Ovary (tissue), 9 donors: ENCODE data around the gene RPS21. TPM values are rescaled to one million over a fixed set of nuclear protein-coding genes. Genes with fewer than 3 reads are reported as not detected.
A peak's percentile ranks its signal among the peaks of the same experiment; 100 is the strongest.

Experiments
- DNase-seq, 5 donors: peaks; one replicate each; pipeline ENCODE4 v3.0.0-alpha.2; 2019 to 2020
- H3K27ac ChIP-seq, 2 donors: fragments of 200-600 bp; one replicate each; pipeline versions ENCODE4 v1.5.1 to v1.8.0; 2019 to 2022
- H3K27me3 ChIP-seq: fragments of 200-600 bp; one replicate; pipeline ENCODE4 v1.8.0; 2022
- H3K36me3 ChIP-seq: fragments of 200-600 bp; sonication (generic); one replicate; pipeline ENCODE4 v1.5.1; 2019
- H3K4me1 ChIP-seq: one replicate; pipeline ENCODE4 v1.8.1; 2013; ENCODE audit warnings: mild to moderate bottlenecking, moderate library complexity; ENCODE audit not compliant: insufficient read depth
- H3K4me3 ChIP-seq: fragments of 200-600 bp; sonication (generic); one replicate; pipeline ENCODE4 v1.5.1; 2017
- H3K9me3 ChIP-seq, 2 donors: fragments of 200-600 bp in 1 of 2; sonication (generic) in 1 of 2; one replicate each; pipeline versions ENCODE4 v1.5.1 to v1.8.1; 2013 to 2019; ENCODE audit warnings: mild to moderate bottlenecking in 1 of 2, moderate library complexity in 1 of 2
- EP300 ChIP-seq: sonication (generic); formaldehyde crosslinking; IDR thresholded peaks from one replicate; pipeline ENCODE4 v1.6.1; 2017; ENCODE audit warnings: antibody characterized with exemption
- POLR2A ChIP-seq: fragments of 450-650 bp; IDR thresholded peaks from one replicate; pipeline ENCODE4 v1.6.1; 2017; ENCODE audit warnings: antibody characterized with exemption, mild to moderate bottlenecking, moderate library complexity
- WGBS, 3 donors: extraction: QIAGEN DNeasy Blood & Tissue Kit in 1 of 3; methylation state at CpG; one replicate each; pipeline versions ENCODE4 v1.1.5 to v1.1.7; 2013 to 2017; 5-methylcytosine and 5-hydroxymethylcytosine counted together
- intact Hi-C, 4 donors: fragments of 100-400 bp; cut with DNase I; formaldehyde crosslinking; loops; one replicate each; pipeline versions ENCODE4 v1.11.0 to v1.15.1; 2022 to 2023
- polyA plus RNA-seq, 2 donors: library from polyadenylated mRNA; stranded (reverse); fragments of 200-250 nt in 1 of 2; fragments of 350-450 nt in 1 of 2; fragmentation: Illumina TruSeq in 1 of 2; extraction: RNeasy Lipid Tissue Mini Kit (QIAGEN cat#74804) in 1 of 2; gene quantifications; one replicate each; pipeline ENCODE4 v1.2.3, GENCODE V29; 2013 to 2014
- total RNA-seq, 7 donors: library from RNA; depleted of rRNA in 2 of 7; stranded (reverse); fragments of >200 nt in 2 of 7; fragmentation: NEBNext Ultra II Directional in 3 of 7; extraction: Animal tissue kit (Norgen Biotek cat#: 25700) in 3 of 7; gene quantifications; one replicate each; pipeline versions ENCODE4 v1.1.0 to v1.2.4, GENCODE V29; 2016 to 2023
- TF ChIP-seq, protein P1 (sequence below), 3 donors: fragments of 450-650 bp in 2 of 3; fragments of 200-600 bp in 1 of 3; IDR thresholded peaks; one replicate each; pipeline versions ENCODE4 v1.5.1 to v1.8.0; 2016 to 2022; ENCODE audit warnings: antibody characterized with exemption in 3 of 3, mild to moderate bottlenecking in 1 of 3
- donor health status: DM: no; HTN: no; CAD: no; lungs with moderate emphysema.
- donor health status: DM: no; HTN: no; CAD: no.
- donor health status: Bipolar disorder and iron deficiency.
- donor health status: DM: yes; HTN: yes; CAD: no.
- donor health status: DM: no; HTN: no; CAD: no.
- donor health status: DM: yes; HTN: yes; CAD: no.

Gene RPS21
- total and polyA plus RNA-seq, 9 donors: 1,038 to 9,967 (median 2,977) TPM

DNA sequence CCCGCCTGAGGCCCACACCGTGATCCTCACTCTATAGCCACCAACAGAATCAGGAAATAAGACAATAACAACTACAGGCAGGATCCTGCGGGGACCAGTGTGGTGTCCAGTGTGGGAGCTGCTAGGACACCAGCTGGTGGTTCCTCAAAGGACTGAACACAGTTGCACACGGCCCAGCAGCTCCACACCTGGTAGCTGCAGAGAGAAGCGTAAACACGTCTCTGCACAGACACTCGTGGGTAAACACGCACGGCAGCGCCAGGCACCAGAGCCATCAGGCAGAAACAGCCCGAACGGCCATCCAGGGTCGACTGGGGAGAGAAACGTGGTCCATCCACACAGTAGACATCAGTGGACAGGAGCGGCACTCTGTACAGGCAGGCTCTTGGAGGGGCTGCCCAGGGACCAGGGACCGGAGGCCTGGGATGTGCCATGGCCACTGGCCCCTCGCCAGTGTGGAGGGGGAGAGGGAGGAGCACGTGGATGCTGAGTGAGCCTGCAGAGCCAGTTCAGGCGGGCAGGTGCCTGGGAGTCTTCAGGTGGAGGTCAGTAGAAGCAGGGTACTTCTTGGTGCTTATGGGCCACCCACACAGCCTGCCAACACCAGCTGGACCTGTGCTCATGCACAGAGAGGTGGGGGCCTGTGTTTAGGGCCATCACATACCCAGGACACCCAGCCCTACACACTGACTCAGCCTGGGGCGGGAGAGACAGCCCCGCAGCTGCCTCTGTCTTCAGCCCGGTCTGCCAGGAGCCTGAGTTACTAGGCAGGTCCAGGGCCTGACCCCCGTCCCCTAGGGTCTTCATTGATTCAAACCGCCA, 12.4 kb upstream of the RPS21 start:
- intact Hi-C loops: loop anchor here in 2 of 4 donors (5.0 to 10.0 kb wide), 2 partner anchors 72 to 310 kb away; partner anchors contain the start of genes ADRM1 (in 1 of the 2) and TAF4 (in 1 of the 2)
- Histone ChIP-seq H3K36me3 (no peaks in the 10 kb centered on the region), H3K27ac (no peak overlapping the region), H3K4me3 (no peak overlapping the region), H3K4me1 (peaks cover 20% of the 10 kb centered on the region), H3K9me3 (no peaks in the 10 kb centered on the region), H3K27me3 (peaks cover 3% of the 10 kb centered on the region)
- TF ChIP-seq POLR2A: no peak
- TF ChIP-seq, protein P1, sequence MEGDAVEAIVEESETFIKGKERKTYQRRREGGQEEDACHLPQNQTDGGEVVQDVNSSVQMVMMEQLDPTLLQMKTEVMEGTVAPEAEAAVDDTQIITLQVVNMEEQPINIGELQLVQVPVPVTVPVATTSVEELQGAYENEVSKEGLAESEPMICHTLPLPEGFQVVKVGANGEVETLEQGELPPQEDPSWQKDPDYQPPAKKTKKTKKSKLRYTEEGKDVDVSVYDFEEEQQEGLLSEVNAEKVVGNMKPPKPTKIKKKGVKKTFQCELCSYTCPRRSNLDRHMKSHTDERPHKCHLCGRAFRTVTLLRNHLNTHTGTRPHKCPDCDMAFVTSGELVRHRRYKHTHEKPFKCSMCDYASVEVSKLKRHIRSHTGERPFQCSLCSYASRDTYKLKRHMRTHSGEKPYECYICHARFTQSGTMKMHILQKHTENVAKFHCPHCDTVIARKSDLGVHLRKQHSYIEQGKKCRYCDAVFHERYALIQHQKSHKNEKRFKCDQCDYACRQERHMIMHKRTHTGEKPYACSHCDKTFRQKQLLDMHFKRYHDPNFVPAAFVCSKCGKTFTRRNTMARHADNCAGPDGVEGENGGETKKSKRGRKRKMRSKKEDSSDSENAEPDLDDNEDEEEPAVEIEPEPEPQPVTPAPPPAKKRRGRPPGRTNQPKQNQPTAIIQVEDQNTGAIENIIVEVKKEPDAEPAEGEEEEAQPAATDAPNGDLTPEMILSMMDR (IDR thresholded peaks at IDR 0.05): no peak
- no peak for TF ChIP-seq EP300
- WGBS, 3 donors: 29 to 43% (median 35%) methylated on average over 22 to 24 of the region's 24 CpGs
- DNase-seq: no peak

DNA sequence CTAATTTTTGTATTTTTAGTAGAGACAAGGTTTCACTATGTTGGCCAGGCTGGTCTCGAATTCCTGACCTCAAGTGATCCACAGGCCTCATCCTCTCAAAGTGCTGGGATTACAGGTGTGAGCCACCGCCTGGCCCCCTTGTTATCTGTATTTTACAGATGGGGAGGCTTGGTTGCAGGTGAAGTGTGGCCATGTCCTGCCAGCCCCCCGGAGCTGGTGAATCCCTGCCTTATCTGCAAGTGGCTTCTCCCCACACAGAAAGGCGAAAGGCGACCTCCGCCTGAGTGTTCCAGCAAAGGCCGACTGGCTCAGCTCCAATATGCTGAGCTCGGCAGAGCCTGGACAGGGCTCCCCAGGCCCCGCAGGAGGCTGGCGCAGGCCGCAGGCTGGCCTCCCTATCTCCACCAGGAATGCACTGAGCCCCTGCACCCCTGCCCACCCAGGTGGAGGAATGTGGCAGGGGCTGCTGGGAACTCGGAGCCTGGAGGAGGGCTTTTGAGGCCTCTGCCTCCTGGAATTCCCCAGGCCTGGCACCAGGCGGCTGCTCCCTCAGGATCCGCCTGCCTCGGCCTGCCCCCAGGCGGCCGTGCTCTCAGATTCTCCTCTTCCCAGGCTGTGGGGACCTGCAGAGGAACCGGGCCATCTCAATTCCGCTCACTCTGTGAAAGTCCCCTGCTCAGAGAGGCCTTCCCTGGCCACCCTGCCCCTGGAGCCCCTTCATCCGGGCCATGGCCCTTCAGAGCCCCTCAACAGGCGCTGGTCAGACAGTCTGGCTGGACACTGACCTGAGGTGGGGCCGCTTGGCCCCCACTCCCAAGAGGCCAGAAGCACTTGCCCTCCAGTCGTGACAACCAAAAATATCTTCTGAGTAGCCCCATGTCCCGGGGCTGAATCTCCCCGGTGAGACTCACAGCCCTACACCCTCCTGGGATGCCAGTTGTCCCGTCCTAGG, 10.5 kb upstream of the RPS21 start:
- DNase-seq: peak in 4 of 5 donors; percentile 63 to 78 (median 66)
- no peak for TF ChIP-seq POLR2A
- TF ChIP-seq, protein P1 (IDR thresholded peaks at IDR 0.05): peak; percentile 20 to 40 (median 34)
- Histone ChIP-seq H3K36me3 (no peaks in the 10 kb centered on the region), H3K4me3 (no peak overlapping the region), H3K27me3 (no peaks in the 10 kb centered on the region), H3K27ac (no peak overlapping the region), H3K4me1 (peaks cover 17% of the 10 kb centered on the region), H3K9me3 (no peaks in the 10 kb centered on the region)
- 29 to 42% (median 33%) methylated on average over 25 to 26 of the region's 26 CpGs for WGBS, 3 donors
- intact Hi-C loops: loop anchor here in 3 of 4 donors (2.0 to 10.0 kb wide), 3 partner anchors 74 to 312 kb away; partner anchors contain the start of genes ADRM1 (in 2 of the 3) and TAF4 (in 1 of the 3)

DNA sequence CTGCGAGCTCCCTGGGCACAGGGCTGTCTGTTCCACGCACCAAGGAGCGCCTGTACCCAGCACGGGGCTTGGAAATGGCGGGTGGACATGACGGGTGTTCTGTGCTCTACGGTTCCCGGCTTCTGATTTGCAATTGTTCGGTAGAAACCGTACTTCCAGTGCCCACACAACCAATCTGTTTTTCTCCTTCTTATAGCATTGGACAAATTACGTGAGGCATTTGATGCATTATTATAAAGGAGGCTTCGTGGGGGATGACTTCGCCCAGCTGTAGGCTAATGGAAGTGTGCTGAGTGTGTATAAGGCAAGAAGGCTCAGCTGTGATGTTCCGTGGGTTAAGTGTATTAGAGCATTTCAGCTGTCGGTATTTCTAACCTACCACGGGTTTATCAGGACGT, 9.8 kb upstream of the RPS21 start:
- Histone ChIP-seq H3K36me3 (no peaks in the 10 kb centered on the region), H3K4me1 (peaks cover 17% of the 10 kb centered on the region), H3K9me3 (no peaks in the 10 kb centered on the region), H3K27ac (no peak overlapping the region), H3K4me3 (no peak overlapping the region), H3K27me3 (no peaks in the 10 kb centered on the region)
- TF ChIP-seq EP300 (no peak), POLR2A (no peak)
- TF ChIP-seq, protein P1 (IDR thresholded peaks at IDR 0.05): no peak
- 80 to 85% (median 83%) methylated on average over 17 of the region's 17 CpGs for WGBS, 3 donors
- no peak for DNase-seq
- intact Hi-C loops: loop anchor here in 3 of 4 donors (2.0 to 10.0 kb wide), 3 partner anchors 74 to 312 kb away; partner anchors contain the start of genes ADRM1 (in 2 of the 3) and TAF4 (in 1 of the 3)

DNA sequence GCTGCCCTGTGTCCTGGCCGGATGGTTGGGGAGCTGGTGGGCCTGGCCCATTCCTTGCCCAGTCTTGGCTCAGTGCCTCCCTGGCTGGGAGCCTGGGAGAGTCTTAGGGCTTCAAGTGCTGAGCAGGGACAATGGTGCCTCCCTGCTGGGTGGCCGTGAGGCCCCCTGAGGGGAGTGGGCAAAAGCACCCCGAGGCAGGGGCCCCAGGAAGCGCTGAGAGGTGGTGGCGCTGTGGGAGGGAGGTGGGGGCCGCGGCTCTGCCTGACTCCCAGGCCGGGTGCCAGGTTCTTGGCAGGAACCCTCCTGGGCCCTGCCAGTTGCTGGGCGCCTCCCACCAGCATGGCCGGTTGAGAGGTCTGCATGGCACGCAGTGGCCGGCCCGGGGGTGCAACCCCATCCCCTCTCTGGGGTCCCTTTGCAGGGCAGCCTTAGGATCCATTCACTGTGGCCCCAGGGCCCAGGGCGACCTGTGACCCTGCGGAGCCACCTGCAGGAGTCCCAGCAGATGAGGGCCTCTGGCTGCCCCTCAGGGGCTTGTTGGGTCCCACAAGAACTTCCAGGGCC, 9.2 kb upstream of the RPS21 start:
- Histone ChIP-seq H3K9me3 (no peaks in the 10 kb centered on the region), H3K4me1 (peaks cover 20% of the 10 kb centered on the region), H3K36me3 (no peaks in the 10 kb centered on the region), H3K27ac (no peak overlapping the region), H3K4me3 (no peak overlapping the region), H3K27me3 (no peaks in the 10 kb centered on the region)
- 42 to 63% (median 58%) methylated on average over 8 to 15 of the region's 15 CpGs for WGBS, 3 donors
- DNase-seq: no peak
- intact Hi-C loops: loop anchor here in 3 of 4 donors (2.0 to 10.0 kb wide), 3 partner anchors 75 to 313 kb away; partner anchors contain the start of genes ADRM1 (in 2 of the 3) and TAF4 (in 1 of the 3)
- TF ChIP-seq, protein P1 (IDR thresholded peaks at IDR 0.05): no peak
- TF ChIP-seq POLR2A (no peak), EP300 (no peak)
